NOMO-1 treated with DMSO at 0.1 percent for 48 hours (cell line): ENCODE data around the gene SMCO4.
A peak's percentile ranks its signal among the peaks of the same experiment; 100 is the strongest.

ENCODE experiments used
- DNase-seq: peaks from one replicate; lab custom pipeline; 2025; ENCODE audit not compliant: unreplicated experiment; lab: John Stamatoyannopoulos, UW

Gene SMCO4

DNA sequence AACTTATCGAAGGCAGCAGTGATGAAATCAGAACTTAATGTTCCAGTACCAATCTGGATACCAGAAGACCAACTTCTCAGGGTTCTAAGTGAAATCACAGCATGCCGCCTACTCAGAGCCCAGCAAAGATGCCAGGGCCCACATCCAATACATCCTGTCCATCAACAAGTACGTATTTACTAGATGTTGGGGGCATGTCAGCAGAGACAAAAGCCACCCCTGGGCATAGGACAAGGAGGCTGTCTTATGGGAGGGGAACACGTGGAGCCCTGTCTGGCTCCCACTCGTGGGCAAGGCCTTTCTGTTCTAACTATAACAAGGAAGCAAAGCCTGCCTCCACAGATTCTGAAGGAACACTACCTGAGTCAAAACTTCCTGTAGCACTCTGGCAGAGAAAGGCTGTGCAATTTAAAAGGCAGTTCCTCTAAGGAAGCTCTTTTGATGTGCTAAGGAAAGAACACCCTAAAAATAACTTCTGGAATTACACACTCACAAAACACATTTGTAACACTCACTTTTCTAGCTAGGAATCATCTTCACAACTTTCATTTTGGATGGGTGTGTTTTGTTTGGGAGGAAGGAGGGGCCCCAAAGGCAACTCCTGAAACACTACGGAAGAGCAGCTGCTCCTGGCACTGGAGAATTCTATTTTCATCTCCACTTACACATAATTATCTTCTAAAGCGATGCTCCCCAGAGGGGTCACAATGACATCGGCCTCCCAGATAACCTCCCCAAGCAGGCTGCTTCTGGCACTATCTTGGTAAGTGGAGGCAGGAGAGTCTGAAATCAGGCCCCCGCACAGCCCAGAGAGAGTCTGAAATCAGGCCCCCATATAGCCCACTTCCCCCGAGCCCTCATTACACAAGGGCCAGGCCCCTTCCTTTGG is 14.2 kb downstream of the SMCO4 start:
- DNase-seq, result no peak

GRCh38 chr11:93528252-93528651 is 14.9 kb downstream of the SMCO4 start:
- no peak for DNase-seq

DNA sequence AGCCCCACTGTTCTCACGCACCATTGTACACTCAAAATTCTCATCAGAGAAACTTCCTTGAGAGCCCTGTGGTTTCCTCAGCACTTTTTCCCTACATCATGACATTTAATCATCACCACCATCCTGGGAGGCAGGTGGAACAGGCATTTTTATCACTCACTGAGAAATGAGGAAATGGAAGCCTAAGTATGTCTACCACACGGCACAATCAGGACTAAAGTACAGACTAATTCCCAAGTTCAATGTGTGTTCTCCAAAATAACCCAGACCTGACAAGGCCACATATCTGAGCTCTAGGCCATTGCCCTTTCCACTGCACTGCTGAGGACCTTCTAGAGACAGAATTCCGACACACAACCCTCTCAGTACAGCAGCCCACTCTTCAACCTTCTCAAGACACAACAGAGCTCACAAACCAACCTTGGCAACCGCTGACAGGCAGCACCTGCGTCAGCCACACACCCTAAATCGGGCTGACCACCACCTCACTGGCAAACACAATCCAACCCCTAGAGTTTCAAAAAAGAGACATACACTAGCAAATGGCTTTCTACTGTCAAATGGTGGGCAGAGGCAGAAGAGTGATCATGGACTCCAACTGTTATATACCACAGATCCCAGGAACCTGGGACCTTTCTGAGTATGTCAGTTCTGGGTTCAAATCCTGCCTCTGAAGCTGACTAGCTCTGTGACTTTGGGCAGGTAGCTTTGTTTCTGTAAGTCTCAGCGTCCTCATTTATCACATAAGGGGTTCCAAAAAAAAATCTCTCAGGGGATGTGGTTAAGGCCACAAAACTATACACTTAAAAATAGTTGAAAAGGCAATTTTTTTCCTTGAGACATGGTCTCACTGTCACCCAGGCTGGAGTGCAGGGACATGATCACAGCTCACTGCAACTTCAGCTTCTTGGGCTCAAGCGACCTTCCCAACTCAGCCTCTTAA is 16.3 kb downstream of the SMCO4 start:
- no peak for DNase-seq

DNA sequence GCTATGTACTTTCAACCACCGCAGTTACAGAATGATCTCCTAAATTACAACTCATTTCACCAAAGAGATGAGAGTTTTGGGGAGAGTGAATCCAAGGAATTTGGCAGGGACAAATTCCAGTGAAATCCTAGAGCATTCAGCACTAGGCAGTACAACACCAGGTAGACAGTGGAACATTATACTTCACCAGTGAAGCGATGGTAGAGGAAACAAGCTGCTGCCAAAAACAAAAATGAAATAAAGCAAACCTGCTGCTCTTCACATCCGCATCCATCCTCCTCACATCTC is 16.9 kb downstream of the SMCO4 start:
- DNase-seq, result no peak

DNA sequence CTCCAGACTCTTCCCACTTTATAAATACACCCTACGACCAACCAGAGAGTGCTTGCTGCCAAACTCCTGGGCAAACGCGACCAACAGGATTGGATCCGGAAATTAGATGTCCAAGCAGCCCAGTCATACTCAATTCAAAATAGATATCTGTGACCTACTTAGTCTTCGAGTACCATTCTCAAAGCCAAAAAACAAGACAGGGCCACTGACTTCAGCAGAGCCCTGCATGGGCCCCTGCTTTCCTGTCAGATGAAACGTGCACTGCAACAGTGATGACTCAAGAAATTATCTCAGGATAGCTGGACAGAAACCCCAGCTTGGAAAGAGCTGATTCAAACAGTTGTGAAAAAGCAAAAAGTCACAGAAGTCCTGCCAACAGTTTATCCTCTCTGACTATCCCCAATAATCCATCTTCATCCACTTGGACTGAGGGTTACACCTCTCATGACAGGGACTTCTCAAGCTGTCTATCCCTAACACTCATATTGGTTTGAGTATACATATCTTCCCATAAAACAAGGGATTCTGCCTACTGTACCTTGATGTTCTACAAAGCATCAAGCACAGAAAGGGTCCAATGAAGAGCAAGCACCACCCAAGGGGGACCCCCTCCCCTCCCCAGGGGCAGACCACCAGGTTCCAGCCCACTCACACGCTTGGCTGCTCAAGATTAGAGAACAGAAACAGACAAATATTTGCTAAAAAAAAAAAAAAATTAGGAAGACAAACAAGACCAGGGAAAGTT is 17.4 kb downstream of the SMCO4 start:
- DNase-seq, result peak; percentile 41

- no peak for DNase-seq
These were observed 18.3 kb downstream of the SMCO4 start for GRCh38 chr11:93524858-93525257.

- no peak for DNase-seq
These were observed 19.0 kb downstream of the SMCO4 start for GRCh38 chr11:93524173-93524536.

- no peak for DNase-seq
These were observed 22.3 kb downstream of the SMCO4 start for GRCh38 chr11:93520726-93521509.

GRCh38 chr11:93519179-93519578 is 24.0 kb downstream of the SMCO4 start:
- DNase-seq, result no peak

GRCh38 chr11:93518081-93518480 is 25.1 kb downstream of the SMCO4 start:
- DNase-seq, result no peak

GRCh38 chr11:93517611-93518010 is 25.6 kb downstream of the SMCO4 start:
- DNase-seq, result no peak

DNA sequence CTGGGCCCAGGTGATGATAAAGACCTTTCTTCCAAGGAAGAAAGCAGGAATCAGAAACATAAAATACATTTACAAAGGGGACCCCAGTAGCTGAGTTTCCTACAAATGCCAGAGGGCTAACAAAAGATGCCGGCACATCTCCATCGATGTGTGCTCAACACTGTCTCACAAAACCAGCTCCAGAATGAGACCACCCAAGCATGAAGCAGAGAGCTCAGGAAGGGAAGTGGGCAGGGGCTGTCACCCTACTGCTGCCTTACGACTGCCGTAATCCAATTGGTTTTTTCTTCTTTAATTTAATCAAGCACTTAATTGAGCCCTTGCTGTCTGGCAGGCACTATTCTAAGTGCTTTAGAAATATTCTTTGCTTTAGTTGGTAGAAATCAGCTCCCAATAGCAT is 26.1 kb downstream of the SMCO4 start:
- no peak for DNase-seq

DNA sequence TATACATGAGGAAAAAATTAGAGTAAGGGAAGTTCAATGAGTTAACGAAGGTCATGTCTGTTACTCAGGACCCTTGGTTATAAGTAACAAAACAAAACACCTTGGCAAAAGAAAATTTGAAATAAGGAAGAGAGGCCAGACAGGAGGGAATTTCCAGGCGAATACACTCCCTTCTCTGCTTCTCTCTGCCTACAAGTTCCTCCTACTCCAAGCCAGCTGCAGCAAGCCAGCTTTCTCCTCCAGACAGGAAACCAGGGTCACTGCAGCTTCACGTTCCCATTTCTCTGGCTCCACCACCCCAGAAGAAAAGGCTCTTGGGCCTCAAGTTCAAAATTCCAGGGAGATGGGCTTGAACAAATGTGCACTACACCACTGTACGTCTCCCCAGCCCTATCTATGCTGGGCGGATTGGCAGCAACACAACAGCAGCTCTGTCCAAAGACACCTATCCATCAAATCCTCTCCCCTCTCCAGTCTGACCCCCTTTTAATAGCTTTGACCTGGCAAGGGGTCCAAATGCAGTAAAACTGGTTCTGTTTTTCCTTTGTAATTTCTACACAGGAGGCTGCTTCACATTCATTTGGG is 27.7 kb downstream of the SMCO4 start:
- no peak for DNase-seq

DNA sequence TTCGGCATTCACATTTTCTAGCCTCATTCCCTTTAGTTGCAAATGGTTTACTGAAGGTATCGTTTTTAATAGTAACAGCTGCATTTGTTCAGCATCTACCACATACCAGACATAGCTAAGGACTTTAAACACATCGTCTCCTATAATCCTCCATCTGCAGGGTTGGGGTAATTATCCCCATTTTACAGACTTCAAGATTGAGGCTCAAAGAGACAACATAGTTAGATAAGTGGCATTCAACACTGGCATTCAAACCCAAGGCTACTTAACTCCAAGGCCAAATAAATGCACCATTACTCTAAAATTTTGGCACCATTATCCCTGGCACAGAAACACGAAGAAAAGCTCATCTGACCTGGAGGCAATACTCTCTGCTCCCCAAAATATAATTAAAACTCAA is 28.5 kb downstream of the SMCO4 start:
- no peak for DNase-seq

GRCh38 chr11:93513772-93514171 is 29.4 kb downstream of the SMCO4 start:
- no peak for DNase-seq

- DNase-seq, result peak; percentile 64
These were observed 30.1 kb downstream of the SMCO4 start for GRCh38 chr11:93512949-93513667.

DNA sequence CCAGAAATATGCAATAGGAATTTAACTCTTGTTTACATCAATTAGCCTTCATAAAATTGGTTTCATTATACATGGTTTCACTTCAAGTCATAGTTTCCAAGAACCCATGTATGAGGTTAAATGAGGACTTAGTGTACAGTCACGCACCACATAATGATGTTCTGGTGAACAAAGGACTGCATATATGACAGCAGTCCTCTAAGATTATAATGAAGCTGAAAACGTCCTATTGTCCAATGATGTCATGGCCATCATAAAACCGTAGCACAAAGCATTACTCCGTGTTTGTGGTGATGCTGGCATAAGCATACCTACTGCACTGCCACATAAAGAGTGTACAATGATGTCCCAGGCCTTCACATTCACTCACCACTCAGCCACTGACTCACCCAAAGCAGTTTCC is 31.1 kb downstream of the SMCO4 start:
- no peak for DNase-seq

DNA sequence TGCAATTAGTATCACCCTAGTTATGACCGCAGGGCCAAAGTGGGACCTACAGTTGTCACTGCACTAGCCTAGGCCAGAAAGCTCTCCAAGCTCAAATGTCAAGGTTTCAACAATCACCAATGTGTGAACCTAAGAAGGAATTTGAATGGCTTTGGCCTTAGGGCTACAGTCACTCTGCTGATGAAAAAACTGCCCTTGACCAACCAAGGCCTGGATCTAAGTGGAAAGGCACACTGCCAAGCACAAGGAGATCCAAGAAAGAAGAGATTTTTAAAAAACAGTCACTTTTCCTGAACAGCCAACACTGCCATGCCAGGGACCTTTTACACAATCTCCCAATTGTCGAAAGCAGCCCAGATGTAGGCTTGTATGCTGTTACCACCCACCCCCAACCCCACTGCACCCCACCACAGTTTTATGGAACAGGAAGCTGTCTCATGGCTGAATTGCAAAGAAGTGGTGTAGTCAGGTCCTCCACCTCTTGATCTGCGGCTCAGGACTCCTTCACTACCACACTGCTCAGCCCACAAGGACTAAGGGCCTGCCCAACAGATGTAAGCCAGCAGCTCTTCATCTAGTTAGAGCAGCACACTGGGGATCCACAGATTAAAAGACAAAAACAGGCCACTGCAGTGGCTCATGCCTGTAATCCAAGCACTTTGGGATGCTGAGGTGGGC is 32.9 kb downstream of the SMCO4 start:
- DNase-seq, result no peak

DNA sequence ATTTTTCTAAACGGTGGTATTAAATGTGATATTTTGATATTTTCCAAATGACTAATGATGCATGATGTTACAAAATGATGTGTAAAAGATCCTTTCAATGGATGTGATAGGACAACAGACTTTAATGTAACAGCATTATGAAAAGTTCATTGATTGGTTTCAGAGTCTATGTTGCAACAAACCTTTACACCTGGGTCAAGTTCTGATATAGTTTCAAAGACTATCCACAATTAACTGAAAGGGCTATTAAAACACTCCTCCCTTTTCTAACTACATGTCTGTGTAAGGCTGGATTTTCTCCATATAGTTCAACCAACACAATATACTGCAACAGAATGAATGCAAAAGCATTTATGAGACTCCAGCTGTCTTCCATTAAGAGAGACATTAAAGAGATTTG is 35.7 kb downstream of the SMCO4 start:
- no peak for DNase-seq
